HK-2 (cell line): ENCODE data around the gene ZBTB9.

Experiments used
- DNase-seq: peaks from one replicate; pipeline ENCODE4 v3.0.0-alpha.2; 2018; ENCODE audit not compliant: unreplicated experiment

ZBTB9 gene

DNA sequence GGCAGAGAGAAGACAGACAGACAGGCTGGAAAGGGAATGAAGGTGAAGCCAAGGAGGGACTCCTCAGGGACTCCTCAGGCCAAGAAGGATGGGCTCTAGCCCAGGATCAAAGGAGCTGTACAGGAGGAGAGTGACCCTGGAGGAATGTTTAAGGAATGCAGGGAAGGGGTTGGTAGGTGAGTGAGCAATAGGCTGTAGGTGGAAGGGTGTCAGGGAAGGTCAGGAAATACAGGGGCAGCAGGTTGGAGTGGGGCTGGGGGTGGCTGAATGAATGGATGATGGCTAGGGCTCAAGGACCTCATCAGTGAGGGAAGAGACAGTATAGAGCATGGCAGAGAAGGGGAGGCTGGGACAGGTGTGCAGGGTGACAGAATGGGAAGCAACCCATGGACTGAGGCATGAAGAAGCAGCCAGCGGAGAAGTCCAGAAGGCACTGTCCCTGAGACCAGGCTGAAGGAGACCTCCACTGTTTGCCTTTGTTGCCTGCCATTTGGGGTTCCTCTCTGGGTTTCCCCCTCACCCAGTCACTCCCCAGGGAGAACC lies 21.3 kb upstream of the ZBTB9 start:
- no peak for DNase-seq

- DNase-seq, result no peak
Measured at GRCh38 chr6:33433544-33434191, 20.7 kb upstream of the ZBTB9 start.

DNA sequence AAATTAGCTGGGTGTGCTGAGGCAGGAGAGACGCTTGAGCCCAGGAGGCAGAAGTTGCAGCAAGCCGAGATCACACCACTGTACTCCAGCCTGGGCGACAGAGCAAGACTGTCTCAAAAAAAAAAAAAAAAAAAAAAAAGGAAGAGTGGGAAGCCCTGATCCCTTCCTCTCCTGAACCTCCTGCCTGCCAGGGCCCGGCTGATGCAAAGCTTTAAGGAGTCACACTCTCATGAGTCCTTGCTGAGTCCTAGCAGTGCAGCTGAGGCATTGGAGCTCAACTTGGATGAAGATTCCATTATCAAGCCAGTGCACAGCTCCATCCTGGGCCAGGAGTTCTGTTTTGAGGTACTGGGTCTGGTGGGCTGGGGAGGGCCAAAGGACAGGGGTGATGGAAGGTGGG lies 19.4 kb upstream of the ZBTB9 start:
- DNase-seq, result no peak

- no peak for DNase-seq
Measured at GRCh38 chr6:33437666-33438065, 16.7 kb upstream of the ZBTB9 start.

DNA sequence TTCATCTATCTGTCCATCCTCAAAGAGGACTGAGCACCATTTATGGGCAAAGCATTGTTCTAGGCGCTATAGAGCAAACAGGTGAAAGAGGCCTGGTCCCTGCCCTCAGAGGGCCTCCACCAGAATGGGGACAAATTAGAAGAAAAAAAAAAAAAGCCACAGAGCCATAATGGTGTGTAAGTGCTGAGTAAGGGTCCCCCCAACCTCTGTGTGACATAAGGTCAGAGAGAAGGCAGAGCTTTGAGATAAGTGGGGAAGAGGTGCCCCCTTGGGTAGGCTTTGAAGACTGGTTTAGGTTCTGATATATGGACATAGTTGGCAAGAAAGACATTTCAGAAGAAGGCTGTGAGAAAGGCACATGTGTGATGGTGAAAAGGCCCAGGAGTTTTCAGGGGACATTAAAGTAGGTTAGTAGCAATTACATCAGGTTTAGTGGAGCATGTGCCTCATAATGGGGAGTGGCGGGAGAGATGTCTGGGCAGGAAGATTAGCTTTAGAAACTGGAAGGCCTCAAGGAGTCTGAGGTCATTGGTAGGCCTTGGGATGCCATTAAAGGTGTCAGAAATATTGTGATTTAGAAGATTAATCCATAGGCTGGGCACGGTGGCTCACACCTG lies 15.3 kb upstream of the ZBTB9 start:
- DNase-seq, result no peak

DNA sequence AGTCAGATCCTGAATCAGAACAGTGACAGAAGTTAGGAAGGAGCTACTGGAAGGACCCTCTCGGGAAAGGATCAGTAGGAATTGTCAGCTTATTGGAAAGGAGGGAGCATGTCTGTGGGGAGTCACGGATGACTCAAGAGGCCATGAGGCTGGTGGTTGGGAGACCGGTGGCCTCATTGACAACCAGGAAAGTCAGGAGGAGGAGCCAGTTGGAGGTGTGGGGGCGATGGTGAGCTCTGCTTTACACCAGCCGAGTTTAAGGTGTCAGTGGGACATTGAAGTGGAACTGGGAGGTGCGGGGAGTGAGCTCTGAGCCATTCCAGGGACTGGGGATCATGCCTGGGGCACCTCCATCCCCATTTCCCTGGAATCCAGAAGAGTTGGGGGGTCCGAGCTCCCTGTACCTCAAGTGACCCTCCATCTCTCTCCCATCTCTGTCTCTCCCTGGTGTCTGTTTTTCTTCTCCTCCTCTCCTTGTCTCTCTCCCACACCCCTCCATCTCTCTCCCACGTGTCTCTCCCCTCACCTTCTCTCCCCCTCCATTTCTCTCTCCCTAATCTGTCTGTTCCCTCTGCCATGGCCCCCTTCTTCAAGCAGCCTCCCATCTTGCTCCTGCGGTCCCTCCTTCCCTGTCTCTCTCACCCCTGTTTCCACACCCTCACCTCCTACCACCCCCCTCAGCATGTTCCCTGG lies 14.3 kb upstream of the ZBTB9 start:
- no peak for DNase-seq

- DNase-seq, result no peak
Measured at GRCh38 chr6:33440649-33441309, 13.6 kb upstream of the ZBTB9 start.

DNA sequence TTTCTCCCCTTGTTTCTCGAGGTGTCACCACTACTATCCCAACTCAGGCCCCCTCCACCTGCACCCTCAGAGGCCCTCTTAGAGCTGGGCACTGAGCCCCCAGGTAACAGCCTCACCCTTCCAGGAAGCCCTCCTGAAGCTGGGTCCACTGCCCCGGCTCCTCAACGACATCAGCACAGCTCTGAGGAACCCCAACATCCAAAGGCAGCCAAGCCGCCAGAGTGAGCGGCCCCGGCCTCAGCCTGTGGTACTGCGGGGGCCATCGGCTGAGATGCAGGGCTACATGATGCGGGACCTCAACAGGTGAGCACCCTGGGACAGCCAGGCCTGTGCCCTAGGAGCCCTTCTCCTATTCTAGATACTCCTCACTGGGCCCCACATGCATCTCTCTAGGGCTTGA lies 12.9 kb upstream of the ZBTB9 start:
- DNase-seq, result no peak

DNA sequence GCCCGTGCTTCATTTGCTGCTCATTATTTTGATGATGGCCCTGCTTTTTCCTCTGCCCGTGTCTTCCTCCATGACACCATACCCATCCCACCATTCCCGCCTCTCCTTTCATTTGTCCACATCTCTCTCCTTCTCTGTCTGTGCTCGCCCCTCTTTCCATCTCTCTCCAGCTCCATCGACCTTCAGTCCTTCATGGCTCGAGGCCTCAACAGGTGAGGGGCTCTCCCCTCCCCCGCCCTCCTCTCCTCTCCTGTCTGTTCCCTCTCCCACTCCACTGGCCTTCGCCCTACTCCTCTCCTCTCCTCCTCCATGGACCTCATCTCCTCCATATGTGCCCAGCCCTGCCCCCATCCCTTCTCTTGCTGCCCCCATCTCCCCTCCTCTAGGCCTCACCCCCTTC lies 12.1 kb upstream of the ZBTB9 start:
- no peak for DNase-seq

DNA sequence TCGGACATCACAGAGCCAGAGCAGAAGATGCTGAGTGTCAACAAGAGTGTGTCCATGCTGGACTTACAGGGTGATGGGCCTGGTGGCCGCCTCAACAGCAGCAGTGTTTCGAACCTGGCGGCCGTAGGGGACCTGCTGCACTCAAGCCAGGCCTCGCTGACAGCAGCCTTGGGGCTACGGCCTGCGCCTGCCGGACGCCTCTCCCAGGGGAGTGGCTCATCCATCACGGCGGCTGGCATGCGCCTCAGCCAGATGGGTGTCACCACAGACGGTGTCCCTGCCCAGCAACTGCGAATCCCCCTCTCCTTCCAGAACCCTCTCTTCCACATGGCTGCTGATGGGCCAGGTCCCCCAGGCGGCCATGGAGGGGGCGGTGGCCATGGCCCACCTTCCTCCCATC lies 11.4 kb upstream of the ZBTB9 start:
- no peak for DNase-seq

DNA sequence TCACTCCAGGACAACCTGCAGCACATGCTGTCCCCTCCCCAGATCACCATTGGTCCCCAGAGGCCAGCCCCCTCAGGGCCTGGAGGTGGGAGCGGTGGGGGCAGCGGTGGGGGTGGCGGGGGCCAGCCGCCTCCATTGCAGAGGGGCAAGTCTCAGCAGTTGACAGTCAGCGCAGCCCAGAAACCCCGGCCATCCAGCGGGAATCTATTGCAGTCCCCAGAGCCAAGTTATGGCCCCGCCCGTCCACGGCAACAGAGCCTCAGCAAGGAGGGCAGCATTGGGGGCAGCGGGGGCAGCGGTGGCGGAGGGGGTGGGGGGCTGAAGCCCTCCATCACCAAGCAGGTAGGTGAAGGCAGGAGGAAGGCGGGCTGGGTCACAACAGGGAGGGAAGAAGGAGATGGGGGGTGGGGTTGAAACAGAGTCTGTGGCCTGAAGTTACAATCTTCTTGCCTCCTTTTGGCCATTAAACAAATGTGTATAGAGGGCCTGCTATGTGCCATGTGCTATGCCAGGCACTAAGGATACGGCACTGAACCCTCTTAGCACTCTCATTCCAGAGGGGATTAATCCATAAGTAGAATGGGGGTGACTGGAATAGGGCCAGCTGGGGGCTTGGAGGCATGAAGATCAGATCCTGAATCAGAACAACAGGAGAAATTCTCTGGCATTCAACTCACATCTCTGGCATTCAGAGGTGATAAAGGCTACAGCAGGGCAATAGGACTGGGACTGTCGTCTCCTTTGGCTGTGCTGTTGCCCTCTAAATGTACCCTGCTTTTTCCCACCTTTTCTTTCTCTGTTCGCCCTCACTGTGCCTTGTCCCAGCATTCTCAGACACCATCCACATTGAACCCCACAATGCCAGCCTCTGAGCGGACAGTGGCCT lies 10.5 kb upstream of the ZBTB9 start:
- DNase-seq, result no peak

DNA sequence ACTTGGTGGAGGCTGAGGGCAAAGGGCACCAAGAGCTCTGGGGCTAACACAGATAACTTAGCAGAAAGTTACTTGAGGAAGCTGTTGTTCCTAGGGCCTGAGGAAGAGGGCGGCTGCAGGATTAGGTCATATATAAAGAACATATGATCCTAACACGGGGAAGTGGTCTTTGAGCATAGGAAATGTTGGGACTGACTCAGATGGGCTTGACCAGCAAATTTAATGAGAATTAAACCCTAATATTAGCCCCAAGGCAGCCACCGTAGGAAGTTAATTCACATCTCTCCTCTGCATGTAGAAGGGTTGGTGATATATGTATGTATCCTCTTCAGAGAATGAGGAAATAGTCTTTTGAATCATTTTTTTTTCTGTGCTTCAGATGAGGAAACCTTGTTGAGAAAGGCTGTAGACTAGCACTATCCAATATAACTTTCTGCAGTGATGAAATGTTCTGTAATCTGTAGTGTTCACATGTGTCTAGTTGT lies 9.2 kb upstream of the ZBTB9 start:
- DNase-seq, result no peak

DNA sequence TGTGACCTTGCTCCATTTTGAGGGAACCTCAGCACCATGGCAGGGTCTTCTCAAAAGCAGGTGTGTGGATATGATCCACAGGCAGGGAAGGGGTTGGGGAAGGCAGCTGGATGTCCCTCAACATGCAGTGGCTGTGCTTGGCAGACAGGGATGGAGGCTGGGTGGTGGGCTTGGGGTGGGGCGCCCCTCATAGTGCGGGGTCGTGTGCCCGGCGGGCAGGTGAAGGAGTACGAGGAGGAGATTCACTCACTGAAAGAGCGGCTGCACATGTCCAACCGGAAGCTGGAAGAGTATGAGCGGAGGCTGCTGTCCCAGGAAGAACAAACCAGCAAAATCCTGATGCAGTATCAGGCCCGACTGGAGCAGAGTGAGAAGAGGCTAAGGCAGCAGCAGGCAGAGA lies 8.0 kb upstream of the ZBTB9 start:
- no peak for DNase-seq

GRCh38 chr6:33450434-33450833 lies 3.9 kb upstream of the ZBTB9 start:
- no peak for DNase-seq

GRCh38 chr6:33451606-33452005 lies 2.8 kb upstream of the ZBTB9 start:
- no peak for DNase-seq

DNA sequence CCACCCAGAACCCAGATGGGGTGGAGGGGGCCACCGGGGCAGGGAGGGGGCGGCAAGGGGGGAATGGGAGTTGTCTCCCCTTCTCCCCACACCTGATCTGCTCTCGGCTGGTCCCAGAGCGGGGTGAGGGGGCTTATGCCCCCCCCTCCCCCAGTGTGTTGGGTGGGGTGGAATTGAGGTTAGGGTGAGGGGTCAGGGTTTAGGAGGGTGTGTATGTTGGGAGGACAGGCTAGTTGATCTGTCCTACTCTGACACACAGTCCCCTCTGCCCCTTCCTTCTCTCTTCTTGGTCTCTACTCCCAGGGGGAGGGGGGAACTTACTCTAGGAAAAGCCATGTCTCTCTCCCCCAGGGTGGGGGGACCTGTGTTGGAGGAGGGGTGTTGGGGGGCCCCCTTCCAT lies 1.9 kb upstream of the ZBTB9 start:
- DNase-seq, result no peak

GRCh38 chr6:33453393-33454008 lies 875 bp upstream of the ZBTB9 start:
- no peak for DNase-seq

DNA sequence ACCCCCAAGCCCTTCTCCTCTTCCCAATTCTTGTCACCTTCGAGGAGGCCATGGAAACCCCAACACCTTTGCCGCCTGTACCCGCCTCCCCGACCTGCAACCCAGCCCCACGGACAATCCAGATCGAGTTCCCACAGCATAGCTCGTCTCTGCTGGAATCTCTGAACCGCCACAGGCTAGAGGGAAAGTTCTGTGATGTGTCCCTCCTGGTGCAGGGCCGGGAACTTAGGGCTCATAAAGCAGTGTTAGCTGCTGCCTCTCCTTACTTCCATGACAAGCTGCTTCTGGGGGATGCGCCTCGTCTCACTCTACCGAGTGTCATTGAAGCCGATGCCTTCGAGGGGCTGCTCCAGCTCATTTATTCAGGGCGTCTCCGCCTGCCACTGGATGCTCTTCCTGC lies 675 bp downstream of the ZBTB9 start:
- DNase-seq, result no peak

DNA sequence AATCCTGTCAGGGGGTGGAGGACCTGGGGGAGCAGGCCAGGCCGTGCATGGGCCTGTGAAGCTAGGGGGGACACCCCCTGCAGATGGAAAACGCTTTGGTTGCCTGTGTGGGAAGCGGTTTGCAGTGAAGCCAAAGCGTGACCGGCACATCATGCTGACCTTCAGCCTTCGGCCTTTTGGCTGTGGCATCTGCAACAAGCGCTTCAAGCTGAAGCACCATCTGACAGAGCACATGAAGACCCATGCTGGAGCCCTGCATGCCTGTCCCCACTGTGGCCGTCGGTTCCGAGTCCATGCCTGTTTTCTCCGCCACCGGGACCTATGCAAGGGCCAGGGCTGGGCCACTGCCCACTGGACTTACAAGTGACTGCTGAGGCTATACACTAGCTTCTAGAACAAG lies 1.8 kb downstream of the ZBTB9 start:
- no peak for DNase-seq

DNA sequence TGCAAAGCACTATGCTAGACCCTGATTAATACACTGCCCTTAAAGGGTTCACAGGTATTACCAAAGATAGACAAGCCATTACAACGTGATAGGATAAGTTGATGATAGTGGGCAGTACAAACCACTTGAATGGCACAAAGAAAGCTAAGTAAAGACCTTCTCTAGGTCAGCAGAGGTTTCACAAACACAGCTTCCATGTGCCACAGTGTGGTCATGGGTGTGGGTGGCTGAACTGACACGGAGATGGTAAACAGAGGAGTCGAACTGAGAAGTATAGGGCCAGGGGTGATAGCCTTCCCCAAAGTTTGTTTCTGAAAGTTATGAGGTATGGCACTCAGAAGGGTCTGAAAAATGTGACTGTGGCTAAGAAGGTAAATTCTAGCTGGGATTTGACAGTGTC lies 4.3 kb downstream of the ZBTB9 start:
- no peak for DNase-seq

DNA sequence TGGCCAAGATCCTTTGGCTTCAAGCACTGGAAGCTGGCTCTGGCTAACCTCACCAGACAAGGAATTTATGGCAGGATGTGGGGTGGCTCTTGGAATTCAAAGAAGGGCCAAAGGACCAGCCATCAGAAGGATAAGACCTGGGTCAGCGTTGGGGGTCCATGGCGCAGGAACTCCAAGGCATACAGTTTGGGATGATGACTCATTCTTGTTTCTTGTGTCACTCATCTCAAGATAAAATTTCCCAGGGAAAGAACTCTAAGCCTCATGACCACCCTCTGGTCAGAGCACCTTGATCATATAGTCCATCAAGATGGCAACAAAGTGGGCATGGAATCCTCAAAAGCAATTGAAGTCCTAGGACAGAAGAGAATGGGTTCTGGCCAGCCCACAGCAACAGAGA lies 4.8 kb downstream of the ZBTB9 start:
- no peak for DNase-seq
